Muscle of back (tissue), 13 donors: ENCODE results near the gene ZNF679. TPM values are rescaled to one million over a fixed set of nuclear protein-coding genes. Genes with fewer than 3 reads are reported as not detected.
"Not testable (repeated sequence)": the region's sequence is repeated elsewhere in the genome, so short reads cannot be mapped to it uniquely, and the experiment has no call there.

ENCODE experiments used
- DNase-seq, 3 donors: peaks; one replicate each; pipeline versions ENCODE4 v3.0.0 to v3.0.0-alpha.2; 2013
- long read RNA-seq, 9 donors: transcript quantifications; one replicate each; lab custom pipeline, GENCODE V29; 2026
- polyA plus RNA-seq, 10 donors: library from polyadenylated mRNA; unstranded; fragments of 120-200 nt; gene quantifications; one replicate each; pipeline ENCODE4 v1.2.1, GENCODE V29; 2013; ENCODE audit not compliant: insufficient read length in 10 of 10

ZNF679 gene
- polyA plus RNA-seq: not detected
- long read RNA-seq, donor 1: 0 reads
- long read RNA-seq, donor 2: 0 reads
- long read RNA-seq, donor 3: 0 reads
- long read RNA-seq, donor 4: 0 reads
- long read RNA-seq, donor 5: 0 reads
- long read RNA-seq, donor 6: 0 reads
- long read RNA-seq, donor 7: 0 reads
- long read RNA-seq, donor 8: 0 reads
- long read RNA-seq, donor 9: 0 reads

DNA sequence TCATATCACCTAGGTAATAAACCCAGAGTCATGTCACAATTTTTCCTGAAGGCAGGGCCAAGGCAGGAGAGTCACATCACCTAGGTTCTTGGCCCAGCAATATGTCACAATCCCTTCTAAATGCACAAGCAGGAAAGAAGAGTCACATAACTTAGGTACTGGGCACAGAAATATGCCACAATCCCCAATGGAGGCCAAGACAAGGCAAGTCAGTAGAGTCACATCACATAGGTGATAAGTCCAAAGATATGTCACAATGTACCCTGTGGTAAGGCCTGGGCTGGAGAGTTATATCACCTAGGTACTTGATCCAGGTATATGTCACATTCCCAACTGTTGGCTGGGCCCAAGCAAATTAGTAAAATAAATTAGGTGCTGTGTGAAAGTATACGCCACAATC is at the start of gene ZNF679:
Gene ZNF679, plus strand, starts transcription at position 301 of the 400 bp plus-strand sequence. CDS start 20,644 bp downstream, outside the sequence.
- DNase-seq: not testable (repeated sequence)

DNA sequence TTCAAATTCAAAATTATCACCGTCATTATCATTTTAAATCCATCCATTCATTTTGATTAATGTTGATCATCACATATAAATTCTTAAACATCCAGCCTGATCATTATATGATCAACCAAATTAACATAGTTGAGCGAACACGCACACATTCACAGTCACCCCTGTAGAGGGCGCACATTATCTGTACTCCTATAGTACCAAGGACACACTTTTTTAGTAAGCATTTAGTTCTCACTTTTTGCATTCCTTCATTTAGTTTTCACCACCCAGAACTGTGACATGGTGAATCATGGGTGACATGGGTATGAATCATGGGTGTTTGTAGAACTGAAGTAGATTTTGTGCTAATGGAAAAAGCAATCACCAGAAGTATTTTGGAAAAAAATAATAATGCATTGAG is 47.3 kb upstream of the ZNF679 start:
- no peak for DNase-seq

DNA sequence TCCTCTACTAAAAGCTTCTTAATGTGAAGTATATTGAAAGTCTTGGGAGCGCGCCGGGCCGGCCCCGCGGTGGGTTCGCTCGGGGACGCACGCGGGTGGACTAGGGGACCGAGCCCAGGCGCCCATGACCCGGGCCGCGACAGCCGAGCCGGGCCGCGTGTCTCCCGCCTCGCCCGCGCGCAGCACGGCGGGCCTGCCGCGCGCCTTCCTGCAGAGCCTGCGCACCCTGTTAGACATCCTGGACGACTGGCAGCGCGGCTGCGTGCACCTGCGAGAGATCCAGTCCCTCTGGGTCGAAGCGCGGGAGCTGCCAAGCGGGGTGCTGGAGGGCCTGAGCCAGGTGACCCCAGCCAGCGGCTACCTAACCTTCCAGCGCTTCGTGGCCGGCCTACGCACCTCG is 46.7 kb upstream of the ZNF679 start:
- DNase-seq: no peak

DNA sequence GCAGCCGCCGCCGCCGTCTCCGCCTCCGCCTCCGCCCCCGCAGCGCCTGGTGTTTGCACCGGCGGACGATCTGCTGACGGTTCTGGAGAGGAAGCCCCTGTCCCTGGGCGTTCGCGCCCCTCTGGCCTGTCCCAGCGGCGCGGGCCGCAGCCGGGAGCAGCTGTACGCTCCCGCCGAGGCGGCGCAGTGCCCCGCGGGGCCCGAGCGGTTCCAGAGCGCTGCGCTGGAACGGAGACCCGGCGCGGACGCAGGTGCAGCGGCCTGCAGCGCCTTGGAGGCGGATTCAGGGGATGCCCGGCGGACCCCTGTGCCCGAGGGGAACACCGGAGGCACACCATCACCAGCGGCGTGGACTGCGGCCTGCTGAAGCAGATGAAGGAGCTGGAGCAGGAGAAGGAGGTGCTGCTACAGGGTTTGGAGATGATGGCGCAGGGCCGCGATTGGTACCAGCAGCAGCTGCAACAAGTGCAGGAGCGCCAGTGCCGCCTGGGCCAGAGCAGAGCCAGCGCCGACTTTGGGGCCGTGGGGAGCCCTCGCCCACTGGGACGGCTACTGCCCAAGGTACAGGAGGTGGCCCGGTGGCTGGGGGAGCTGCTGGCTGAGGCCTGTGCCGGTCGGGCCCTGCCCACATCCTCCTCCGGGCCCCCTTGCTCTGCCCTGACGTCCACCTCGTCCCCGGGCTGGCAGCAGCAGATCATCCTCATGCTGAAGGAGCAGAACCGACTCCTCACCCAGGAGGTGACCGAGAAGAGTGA is 46.1 kb upstream of the ZNF679 start:
- no peak for DNase-seq

DNA sequence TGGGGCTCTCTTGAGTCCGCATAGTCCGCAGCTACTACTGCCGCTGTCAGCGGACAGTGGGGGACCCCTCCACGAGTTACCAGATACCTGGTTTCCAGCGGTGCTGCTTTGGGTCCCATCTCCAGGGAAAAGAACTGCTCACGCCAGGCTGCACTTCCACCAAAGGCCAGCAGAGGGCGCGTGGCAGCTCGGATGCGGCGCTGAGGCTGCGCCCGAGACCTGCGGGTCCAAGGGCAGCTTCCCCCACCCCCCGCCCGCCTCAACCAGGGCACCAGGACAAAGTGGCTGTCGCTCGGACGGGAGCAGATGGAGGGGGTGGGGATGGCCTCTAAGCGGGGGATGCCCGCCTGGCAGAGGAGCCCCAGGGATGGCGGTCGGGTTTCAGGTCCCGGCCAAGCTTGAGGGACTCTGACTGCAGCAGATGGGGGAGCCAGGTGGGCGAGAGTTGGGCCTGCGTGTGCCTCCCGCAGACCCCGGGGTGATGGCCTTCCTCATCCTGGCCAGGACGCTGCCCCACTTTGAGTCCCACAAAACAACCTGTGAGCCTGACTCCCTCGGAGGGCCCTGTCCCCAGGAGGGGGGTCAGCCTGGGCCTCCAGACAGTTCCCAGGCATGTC is 45.0 kb upstream of the ZNF679 start:
- no peak for DNase-seq

DNA sequence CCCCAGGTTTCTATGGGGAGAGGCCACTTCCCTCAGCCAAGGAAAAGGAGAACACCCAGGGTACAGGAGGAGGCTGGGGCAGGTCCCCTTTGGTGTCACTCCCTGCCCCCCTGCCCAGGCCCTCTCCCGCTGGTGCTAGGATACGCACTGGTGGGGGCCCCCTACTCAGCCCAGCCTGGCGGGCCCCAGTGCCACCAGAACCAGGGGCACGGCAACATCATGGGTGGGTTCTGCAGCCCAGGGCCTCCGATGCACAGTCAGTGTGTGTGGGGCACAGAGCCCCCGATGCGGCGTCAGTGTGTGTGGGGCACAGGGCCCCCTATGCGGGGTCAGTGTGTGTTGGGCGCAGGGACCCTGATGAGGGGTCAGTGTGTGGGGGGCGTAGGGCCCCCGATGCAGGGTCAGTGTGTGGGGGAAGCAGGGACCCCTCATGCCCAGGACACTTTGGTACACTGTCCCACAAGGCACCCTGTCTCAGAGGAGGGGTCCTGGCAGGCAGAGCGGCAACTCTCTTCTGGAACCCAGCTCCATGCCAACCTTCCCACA is 44.4 kb upstream of the ZNF679 start:
- DNase-seq: no peak

DNA sequence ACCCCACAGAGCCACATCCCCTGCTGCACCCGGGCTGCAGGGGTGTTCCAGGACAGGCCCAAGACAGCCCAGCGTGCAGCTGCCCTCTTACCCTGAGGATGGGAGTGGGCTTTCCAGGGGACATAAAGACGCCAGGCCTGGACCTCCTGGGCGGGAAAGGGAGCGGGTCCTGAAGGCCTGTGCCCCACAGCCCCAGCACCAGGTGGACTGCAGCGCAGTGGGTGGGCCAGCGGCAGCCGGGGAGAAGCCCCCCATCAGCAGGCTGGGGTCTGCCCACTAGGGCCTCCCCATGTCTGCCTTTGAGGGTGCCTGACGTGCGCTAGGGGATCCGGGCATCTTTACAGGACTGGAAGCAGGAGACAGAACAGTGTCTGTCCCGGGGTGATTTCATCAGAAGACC is 43.9 kb upstream of the ZNF679 start:
- no peak for DNase-seq

DNA sequence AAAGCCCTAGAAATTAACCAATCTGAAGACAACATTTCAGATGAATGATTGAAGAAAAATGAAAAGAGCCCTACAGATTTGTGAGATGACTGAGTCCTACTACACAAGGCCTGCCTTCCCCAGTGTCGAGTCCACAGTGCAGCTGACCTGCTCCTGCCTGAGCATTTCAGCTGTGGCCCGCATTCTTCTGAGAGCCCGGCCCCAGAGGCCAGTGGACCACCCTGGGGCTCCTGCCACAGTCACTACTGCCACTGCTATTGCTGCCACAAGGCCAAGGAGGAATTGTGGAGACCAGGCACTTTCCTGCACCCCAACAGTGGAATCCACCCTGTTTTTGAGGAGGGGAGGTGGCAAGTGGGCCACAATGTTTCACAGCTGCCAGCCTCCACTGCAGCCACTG is 40.9 kb upstream of the ZNF679 start:
- no peak for DNase-seq

DNA sequence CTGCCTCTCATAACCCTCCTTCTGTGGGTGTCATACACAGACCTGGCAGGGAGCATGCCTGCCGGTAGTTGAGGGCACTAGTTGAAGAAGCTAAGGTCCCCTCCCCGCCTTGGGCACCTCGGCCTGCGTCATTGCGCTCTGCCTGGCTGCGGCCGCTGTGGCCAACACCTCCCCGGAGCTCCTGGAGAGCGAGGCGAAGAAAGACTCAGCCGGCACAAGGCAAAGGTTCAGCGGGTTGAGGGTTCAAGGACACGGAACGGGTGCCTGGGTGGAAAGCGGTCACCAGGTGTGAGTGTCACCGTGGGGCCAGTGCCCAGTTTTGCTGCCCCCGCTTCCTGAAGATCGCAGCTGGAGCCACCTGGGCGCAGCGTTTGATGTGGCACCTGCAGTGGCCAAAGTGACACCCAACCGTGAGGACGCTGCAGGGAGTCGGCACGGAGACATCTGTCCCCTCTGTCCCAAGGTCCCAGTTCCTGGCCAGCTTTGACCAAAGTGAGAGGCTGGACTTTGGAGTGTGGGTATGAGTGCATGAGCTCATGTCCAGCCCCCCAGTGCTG is 36.0 kb upstream of the ZNF679 start:
- DNase-seq: no peak

DNA sequence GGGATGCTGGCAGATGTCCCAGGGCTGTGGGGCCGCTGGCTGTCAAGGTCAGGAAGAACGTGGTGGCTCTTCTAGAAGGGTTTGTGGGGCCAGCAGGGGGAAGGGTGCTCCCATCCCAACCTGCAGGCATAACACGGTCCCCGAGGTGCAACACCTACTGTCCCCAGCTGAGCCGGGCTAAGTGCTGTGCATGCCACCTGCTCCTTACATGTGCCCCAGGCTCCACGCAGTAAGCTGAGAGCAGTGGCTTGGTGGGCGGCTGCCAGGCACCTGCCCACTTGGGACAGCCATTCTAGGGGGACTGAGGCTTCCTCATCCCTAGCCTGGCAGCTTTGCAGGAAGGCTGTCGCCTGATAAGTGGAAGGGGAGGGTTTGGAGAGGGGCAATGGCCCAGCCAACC is 35.5 kb upstream of the ZNF679 start:
- no peak for DNase-seq

DNA sequence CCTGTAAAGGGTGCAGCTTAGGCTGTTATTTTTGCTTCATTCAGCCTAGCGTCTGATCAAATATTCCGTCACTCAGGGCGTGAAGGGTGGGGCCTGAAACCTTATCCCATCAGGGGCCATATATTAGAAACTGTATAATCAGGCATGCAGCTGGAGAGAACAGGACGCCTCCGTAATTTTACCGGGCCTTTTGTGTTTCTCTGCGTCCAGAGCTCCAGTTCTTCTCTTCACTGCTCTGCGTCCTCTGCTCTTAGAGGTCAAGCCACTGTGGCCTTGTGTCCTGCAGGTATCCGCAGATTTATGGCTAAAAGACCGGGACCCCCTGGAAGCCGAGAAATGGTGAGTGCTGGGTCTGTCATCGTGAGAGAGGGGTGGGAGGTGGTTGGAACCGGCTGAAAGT is 21.4 kb upstream of the ZNF679 start, which contains the start of gene ZNF735:
Gene ZNF735, plus strand, starts transcription at position 301 of the 400 bp plus-strand sequence. Its CDS starts 0 bp downstream, at position 301.
- DNase-seq: no peak

DNA sequence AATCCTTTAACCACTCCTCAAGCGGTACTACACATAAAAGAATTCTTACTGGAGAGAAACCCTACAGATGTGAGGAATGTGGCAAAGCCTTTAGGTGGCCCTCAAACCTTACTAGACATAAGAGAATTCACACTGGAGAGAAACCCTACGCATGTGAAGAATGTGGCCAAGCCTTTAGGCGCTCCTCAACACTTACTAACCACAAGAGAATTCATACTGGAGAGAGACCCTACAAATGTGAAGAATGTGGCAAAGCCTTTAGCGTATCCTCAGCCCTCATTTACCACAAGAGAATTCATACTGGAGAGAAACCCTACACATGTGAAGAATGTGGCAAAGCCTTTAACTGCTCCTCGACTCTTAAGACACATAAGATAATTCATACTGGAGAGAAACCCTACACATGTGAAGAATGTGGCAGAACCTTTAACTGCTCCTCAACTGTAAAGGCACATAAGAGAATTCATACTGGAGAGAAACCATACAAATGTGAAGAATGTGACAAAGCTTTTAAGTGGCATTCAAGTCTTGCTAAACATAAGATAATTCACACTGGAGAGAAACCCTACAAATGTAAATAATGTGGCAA is 8.5 kb upstream of the ZNF679 start:
- not testable (repeated sequence) for DNase-seq

DNA sequence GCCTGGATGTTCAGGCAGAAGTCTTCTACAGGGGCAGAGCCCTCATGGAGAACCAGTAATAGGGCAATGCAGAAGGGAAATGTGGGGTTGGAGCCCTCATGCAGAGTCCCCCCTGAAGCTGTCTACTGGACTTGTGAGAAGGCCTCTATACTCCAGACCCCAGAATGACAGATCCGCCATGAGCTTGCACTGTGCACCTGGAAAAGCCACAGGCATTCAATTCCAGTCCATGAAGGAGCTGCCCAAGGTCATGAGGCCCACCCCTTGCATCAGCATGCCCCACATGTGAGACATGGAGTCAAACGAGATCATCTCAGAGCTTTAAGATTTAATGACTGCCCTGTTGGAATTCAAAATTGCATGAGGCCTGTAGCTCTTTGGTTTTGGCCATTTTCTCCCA is 4.9 kb upstream of the ZNF679 start:
- no peak for DNase-seq

DNA sequence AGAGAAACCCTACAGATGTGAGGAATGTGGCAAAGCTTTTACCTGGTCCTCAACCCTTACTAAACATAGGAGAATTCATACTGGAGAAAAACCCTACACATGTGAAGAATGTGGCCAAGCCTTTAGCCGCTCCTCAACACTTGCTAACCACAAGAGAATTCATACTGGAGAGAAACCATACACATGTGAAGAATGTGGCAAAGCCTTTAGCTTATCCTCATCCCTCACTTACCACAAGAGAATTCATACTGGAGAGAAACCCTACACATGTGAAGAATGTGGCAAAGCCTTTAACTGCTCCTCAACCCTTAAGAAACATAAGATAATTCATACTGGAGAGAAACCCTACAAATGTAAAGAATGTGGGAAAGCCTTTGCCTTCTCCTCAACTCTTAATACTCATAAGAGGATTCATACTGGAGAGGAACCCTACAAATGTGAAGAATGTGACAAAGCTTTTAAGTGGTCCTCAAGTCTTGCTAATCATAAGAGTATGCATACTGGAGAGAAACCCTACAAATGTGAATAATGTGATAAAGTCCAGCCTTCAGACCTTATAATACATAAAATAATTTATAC is 38.2 kb downstream of the ZNF679 start:
- DNase-seq: no peak

DNA sequence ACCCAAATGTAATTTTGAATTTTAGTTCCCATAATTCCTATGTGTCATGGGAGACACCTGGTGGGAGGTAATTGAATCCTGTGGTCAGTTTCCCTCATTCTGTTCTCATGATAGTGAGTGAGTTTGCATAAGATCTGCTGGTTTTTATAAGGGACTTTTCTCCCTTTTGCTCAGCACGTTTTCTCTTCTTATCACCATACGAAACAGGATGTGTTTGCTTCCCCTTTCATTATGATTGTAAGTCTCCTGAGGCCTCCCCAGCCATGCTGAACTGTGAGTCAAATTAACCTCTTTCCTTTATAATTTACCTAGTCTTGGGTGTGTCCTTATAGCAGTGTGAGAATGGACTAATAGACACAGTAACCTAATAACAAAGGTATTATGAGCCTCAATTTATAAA is 49.4 kb downstream of the ZNF679 start:
- no peak for DNase-seq

DNA sequence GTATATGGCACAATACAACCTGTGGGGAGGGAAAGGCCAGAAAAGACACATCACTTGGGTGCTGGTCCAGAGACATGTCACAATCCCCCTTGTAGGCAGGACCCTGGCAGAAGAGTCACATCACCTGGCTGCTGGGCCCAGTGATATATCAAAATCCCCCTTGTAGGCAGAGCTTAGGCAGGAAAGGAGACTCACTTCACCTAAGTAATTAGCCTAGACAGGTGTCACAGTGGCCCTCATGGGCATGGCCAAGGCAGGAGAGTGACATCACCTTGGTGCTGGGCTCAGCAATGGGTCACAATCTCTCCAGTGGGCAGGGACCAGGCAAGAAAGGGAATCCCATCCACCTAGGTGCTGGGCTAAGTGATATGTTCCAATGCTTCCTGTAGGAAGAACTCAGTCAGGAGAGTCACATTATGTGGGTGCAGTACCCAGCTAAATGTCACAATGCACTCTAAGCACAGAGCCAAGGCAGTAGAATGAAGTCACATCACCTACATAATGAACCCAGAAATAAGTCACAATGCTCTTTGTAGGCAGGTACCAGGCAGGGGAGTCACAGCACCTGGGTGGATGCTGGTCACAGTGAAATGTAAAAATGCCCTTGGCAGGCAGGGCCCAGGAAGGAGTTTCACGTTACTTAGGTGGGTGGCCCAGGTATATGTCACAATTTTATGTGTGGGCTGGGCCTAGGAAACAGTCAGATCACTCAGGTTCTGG is 66.6 kb downstream of the ZNF679 start:
- no peak for DNase-seq

DNA sequence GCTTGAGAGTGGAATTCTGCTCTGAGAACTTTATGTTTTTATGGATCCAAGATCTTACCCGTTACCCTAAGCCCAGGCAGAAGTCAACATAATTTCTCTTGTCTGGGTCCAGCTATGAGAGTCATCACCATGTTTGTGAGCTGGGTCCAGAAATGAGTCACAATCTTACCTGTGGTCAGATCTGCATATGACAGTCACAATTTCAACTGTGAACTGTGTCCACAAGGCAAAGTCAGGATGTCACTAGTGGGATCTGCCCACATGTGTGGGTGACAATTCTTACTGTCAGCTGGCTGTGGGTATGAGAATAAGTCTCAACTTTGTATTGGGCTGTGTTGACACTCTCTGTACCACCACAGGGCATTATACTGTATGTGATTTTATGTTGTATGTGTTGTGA is 69.1 kb downstream of the ZNF679 start:
- DNase-seq: not testable (repeated sequence)

DNA sequence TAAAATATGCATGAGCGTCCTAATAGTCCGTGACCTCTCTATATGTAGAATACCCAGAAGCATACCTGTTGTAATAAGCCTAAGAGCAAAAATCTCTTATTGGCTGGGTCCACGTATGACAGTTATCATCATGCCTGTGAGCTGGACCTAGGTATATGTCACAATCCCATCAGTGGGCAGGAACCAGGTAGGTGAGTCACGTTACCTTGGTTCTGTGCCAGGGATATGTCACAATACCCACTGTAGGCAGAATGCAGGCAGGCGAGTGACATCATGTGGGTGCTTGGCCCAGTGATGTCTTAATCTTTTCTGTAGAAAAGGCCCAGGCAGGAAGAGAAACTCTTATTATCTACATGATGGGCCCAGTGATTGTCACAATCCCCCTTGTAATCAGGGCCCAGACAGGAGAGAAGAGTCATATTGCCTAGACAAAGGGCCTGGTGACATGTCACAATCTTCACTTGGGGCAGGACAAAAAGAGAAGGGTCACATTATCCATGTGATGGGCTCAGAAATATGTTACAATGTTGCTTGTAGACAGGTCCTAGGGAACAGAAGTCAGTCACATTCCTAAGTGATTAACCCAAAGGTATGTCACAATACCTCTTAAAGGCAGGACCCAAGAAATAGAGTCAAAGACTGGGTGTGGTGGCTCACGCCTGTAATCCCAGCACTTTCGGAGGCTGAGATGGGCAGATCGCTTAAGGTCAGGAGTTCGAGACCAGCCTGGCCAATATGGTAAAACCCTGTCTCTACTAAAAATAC is 72.5 kb downstream of the ZNF679 start:
- DNase-seq: no peak

DNA sequence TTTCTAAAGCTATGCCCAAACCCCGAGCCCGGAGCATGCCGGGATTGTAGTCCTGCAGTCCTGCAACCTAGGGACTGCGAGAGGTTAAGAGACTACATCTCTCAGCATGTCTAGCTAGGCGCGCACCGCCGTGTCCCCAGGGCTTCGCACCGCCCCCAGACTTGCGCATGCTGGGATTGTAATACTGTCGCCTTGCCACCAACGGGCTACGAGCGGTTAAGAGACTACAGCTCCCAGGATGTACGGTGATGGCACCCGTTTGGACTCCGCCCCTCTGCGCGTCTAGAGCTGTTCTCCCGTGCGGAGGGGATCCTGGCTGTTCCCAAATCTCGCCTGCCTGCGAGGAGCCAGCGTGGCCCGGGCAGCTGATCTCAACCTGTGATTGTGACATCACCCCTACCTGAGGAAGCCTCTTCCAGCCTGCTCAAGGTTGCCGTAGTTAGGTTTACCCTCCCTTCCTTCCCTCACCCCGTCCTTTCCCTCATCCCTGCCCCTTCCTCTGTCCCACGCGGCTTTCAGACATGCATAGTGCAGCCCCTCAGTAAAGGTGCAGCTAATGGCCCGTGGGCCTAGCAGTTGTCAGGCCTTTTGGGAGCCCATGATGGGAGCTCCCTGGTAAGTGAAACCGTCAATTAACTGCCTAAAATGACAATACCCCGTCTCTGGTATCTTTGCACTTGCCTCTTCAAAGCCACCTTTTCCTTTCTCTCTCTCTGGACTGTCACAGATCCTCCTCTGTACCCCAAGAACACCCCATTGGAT is 79.2 kb downstream of the ZNF679 start:
- peak; percentile 86 to 96 (median 89) for DNase-seq

DNA sequence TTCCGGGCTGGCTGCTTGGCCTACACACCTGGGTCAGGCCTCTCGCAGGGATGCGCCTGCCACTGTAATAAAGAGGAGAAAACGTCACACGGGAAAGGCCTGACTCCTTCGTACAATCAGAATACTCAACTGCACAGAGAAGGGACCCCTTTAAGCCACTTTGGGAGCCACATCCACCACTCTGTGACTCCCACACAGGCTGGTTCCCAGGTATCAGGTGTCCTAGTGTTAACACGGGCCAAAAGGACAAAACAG is 79.7 kb downstream of the ZNF679 start:
- DNase-seq: no peak
